HepG2 (cell line): ENCODE measurements around the gene SF3B6. TPM values are rescaled to one million over a fixed set of nuclear protein-coding genes. Genes with fewer than 3 reads are reported as not detected.

Experiments used
- ATAC-seq: fragments of 200-7000 bp; cut with Tn5 transposase; 3 replicates; pipeline ENCODE4 v1.9.1; 2020; ENCODE audit warnings: mild to moderate bottlenecking, moderate library complexity
- BruUV-seq: library from RNA; stranded (reverse); fragments of 400-500 nt; replicated peaks from 2 replicates; lab custom pipeline; 2021; lab: Mats Ljungman, UMichigan
- CTCF ChIA-PET: fragments of 300-600 bp; formaldehyde crosslinking; extraction: SDS; loops from one replicate; lab custom pipeline; 2021; ENCODE audit warnings: low total read pairs, inconsistent platforms, low intra/inter-chr PET ratio; lab: Yijun Ruan, JAX
- POLR2A ChIA-PET: fragments of 350-600 bp; sonication (Branson Sonifier 250); formaldehyde crosslinking; loops from one replicate; lab custom pipeline; 2020; ENCODE audit warnings: antibody characterized with exemption, inconsistent platforms; lab: Yijun Ruan, JAX
- DNase-seq: peaks from one replicate; pipeline ENCODE4 v3.0.0-alpha.2; 2015; ENCODE audit warnings: low spot score
- FAIRE-seq: peaks from 3 replicates; lab custom pipeline; 2011; peaks lifted over from hg19 to GRCh38; lab: Jason Lieb, UNC
- H2AFZ ChIP-seq: one replicate; pipeline ENCODE4 v1.6.1; 2011; ENCODE audit warnings: low read length, inconsistent platforms
- H3K27ac ChIP-seq: fragments of 300-600 bp; 3 replicates; pipeline ENCODE4 v1.8.0; 2011; ENCODE audit warnings: mixed run types, mild to moderate bottlenecking, mixed read lengths, low read length, inconsistent platforms; ENCODE audit not compliant: insufficient read depth; ENCODE audit errors: extremely low read length
- H3K27me3 ChIP-seq, 2 experiments: fragments of 200-600 bp in 1 of 2; 2 replicates in 1 of 2; 3 replicates in 1 of 2; pipeline versions ENCODE4 v1.6.0 to v1.8.0; 2011; ENCODE audit warnings: low read length in 2 of 2, mild to moderate bottlenecking in 2 of 2, moderate library complexity in 2 of 2, inconsistent platforms in 1 of 2; ENCODE audit not compliant: insufficient read depth in 2 of 2, control insufficient read depth in 1 of 2
- H3K36me3 ChIP-seq, 2 experiments: fragments of 200-600 bp in 1 of 2; replicated peaks in 1 of 2; 2 replicates in 1 of 2; 3 replicates in 1 of 2; pipeline versions ENCODE4 v1.5.1 to v1.8.0; 2011; ENCODE audit warnings: low read length in 2 of 2, inconsistent platforms in 1 of 2; ENCODE audit not compliant: insufficient read depth in 2 of 2, control insufficient read depth in 1 of 2
- H3K4me1 ChIP-seq: 2 replicates; pipeline ENCODE4 v1.5.1; 2012; ENCODE audit warnings: low read length, inconsistent platforms; ENCODE audit not compliant: insufficient read depth
- H3K4me2 ChIP-seq: 2 replicates; pipeline ENCODE4 v1.6.0; 2011; ENCODE audit warnings: low read depth, low read length, inconsistent platforms
- H3K4me3 ChIP-seq, 3 experiments: fragments of 200-600 bp in 1 of 3; sonication (generic), shearing (Covaris generic) in 1 of 3; replicated peaks in 1 of 3; 2 replicates each; pipeline ENCODE4 v1.5.1; 2011 to 2016; ENCODE audit warnings: low read length in 3 of 3, inconsistent platforms in 2 of 3, low read depth in 2 of 3, mild to moderate bottlenecking in 2 of 3, control low read depth in 1 of 3, mixed read lengths in 1 of 3; ENCODE audit not compliant: insufficient read depth in 1 of 3
- H3K79me2 ChIP-seq: one replicate; pipeline ENCODE4 v1.6.1; 2011; ENCODE audit warnings: low read length, inconsistent platforms; ENCODE audit not compliant: insufficient read depth
- H3K9ac ChIP-seq: 2 replicates; pipeline ENCODE4 v1.6.0; 2011; ENCODE audit warnings: mild to moderate bottlenecking, low read depth, low read length, inconsistent platforms; ENCODE audit not compliant: insufficient read depth
- H3K9me3 ChIP-seq: 2 replicates; pipeline ENCODE4 v1.5.1; 2012; ENCODE audit warnings: mild to moderate bottlenecking, low read length
- H4K20me1 ChIP-seq: 2 replicates; pipeline ENCODE4 v1.6.0; 2011; ENCODE audit warnings: inconsistent platforms, mild to moderate bottlenecking, low read length, moderate library complexity; ENCODE audit not compliant: insufficient read depth
- ARNT2 ChIP-seq: sonication (generic); formaldehyde crosslinking; IDR thresholded peaks from 2 replicates; pipeline ENCODE4 v1.8.0; 2022; ENCODE audit warnings: mild to moderate bottlenecking, low read depth, missing genetic modification reagents, moderate library complexity
- DMAP1 ChIP-seq: IDR thresholded peaks from 2 replicates; pipeline ENCODE4 v1.6.1; 2016
- HCFC1 ChIP-seq: fragments of 150-350 bp; IDR thresholded peaks from 2 replicates; pipeline ENCODE4 v1.6.1; 2014; ENCODE audit warnings: low read depth, low read length
- HNRNPLL ChIP-seq: fragments of 200-400 bp; formaldehyde crosslinking; IDR thresholded peaks from 2 replicates; pipeline ENCODE4 v1.6.1; 2017; ENCODE audit warnings: mild to moderate bottlenecking, low read depth, low read length; ENCODE audit not compliant: poor library complexity, severe bottlenecking
- KDM4B ChIP-seq: sonication (generic); formaldehyde crosslinking; IDR thresholded peaks from 2 replicates; pipeline ENCODE4 v1.4.0; 2020; ENCODE audit warnings: missing genetic modification reagents
- NR2F6 ChIP-seq, 2 experiments: IDR thresholded peaks; 2 replicates each; pipeline ENCODE4 v1.6.1; 2016; ENCODE audit warnings: antibody characterized with exemption in 1 of 2, mild to moderate bottlenecking in 1 of 2
- SRSF1 ChIP-seq: fragments of 200-400 bp; formaldehyde crosslinking; optimal IDR thresholded peaks from 2 replicates; pipeline ENCODE3; 2017; ENCODE audit warnings: mild to moderate bottlenecking, low read depth, low read length, moderate library complexity
- TARDBP ChIP-seq: sonication (generic); formaldehyde crosslinking; IDR thresholded peaks from 2 replicates; pipeline ENCODE4 v1.8.0; 2022; ENCODE audit warnings: mild to moderate bottlenecking, missing genetic modification reagents
- YEATS4 ChIP-seq: sonication (generic); formaldehyde crosslinking; IDR thresholded peaks from 2 replicates; pipeline ENCODE4 v1.4.0; 2020; ENCODE audit warnings: missing genetic modification reagents, borderline replicate concordance
- ZNF143 ChIP-seq: sonication (generic); formaldehyde crosslinking; IDR thresholded peaks from 2 replicates; pipeline ENCODE4 v1.4.0; 2020; ENCODE audit warnings: missing genetic modification reagents
- WGBS: methylation state at CpG from one replicate; pipeline ENCODE4 v1.1.6; 2017; ENCODE audit warnings: low lambda C conversion rate; 5-methylcytosine and 5-hydroxymethylcytosine counted together
- in situ Hi-C: cut with HindIII; loops from 2 replicates; pipeline ENCODE4 v1.10.0; 2017; ENCODE audit warnings: low pct_unique_long_range_greater_than_20kb; ENCODE audit not compliant: extremely low pct_ligation_motif_present
- intact Hi-C: fragments of 100-400 bp; cut with micrococcal nuclease; formaldehyde crosslinking; loops from one replicate; pipeline ENCODE4 v1.10.0; 2022; ENCODE audit not compliant: unreplicated experiment
- polyA plus RNA-seq, 8 experiments: library from polyadenylated mRNA; depleted of rRNA in 3 of 8; stranded (reverse) in 7 of 8; unstranded in 1 of 8; fragments of >200 nt; fragmentation: Illumina TruSeq in 4 of 8; extraction: Trizol in 4 of 8; gene quantifications; 2 replicates each; pipeline versions ENCODE4 v1.2.1 to v1.2.3, GENCODE V29; 2011 to 2016; ENCODE audit warnings: low read depth in 4 of 8, missing spikeins in 1 of 8, mixed read lengths in 1 of 8; ENCODE audit not compliant: insufficient read depth in 1 of 8
- total RNA-seq, 5 experiments: library from RNA; depleted of rRNA; stranded (reverse); fragments of >200 nt; fragmentation: Illumina TruSeq; extraction: Trizol; gene quantifications; 2 replicates each; pipeline ENCODE4 v1.2.3, GENCODE V29; 2016; ENCODE audit warnings: low read depth in 1 of 5
- TF ChIP-seq, protein P1 (sequence below): sonication (generic); formaldehyde crosslinking; conservative IDR thresholded peaks from 2 replicates; pipeline ENCODE4 v1.8.0; 2022; ENCODE audit warnings: missing genetic modification reagents
- TF ChIP-seq, protein P2 (sequence below): sonication (generic); formaldehyde crosslinking; IDR thresholded peaks from 2 replicates; pipeline ENCODE4 v1.8.0; 2022; ENCODE audit warnings: mild to moderate bottlenecking, missing genetic modification reagents, moderate library complexity
- TF ChIP-seq, protein P3 (sequence below): sonication (generic); formaldehyde crosslinking; IDR thresholded peaks from 2 replicates; pipeline ENCODE4 v1.4.0; 2020; ENCODE audit warnings: mild to moderate bottlenecking, missing genetic modification reagents, borderline replicate concordance
- TF ChIP-seq, protein P4 (sequence below): sonication (generic); formaldehyde crosslinking; IDR thresholded peaks from 2 replicates; pipeline ENCODE4 v1.8.1; 2023; ENCODE audit warnings: mild to moderate bottlenecking, missing genetic modification reagents
- TF ChIP-seq, protein P5 (sequence below): IDR thresholded peaks from 2 replicates; pipeline ENCODE4 v1.6.1; 2016; ENCODE audit warnings: low read depth
- TF ChIP-seq, protein P6 (sequence below): sonication (generic); formaldehyde crosslinking; IDR thresholded peaks from 2 replicates; pipeline ENCODE4 v1.5.0; 2020; ENCODE audit warnings: missing genetic modification reagents

Gene SF3B6
- total and polyA plus RNA-seq, 2 of the 13 experiments (the other 11 are each of a cell fraction or from before 2014, with no cell fraction given) = 177 to 182 TPM

DNA sequence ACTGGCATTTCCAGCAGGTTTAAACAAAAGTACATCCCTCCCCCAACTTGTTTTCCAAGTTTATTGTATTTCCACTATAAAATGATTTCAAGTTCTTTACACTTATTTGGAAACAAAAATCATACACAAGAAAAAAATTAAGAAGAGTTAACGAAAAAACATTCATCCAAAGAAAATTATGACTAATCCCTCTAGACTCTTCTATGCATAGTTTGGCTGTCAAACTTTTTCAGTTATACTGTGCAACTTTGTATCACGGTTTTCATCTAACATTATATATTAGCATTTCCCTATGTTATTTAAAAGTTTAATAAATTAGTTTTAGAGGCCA lies 29.6 kb downstream of the SF3B6 start:
- in situ Hi-C loops (no loop called here), intact Hi-C loops (loop anchor here (2.0 kb wide), 1 partner anchor 32 kb away; no protein-coding TSS in a partner anchor)
- 2% methylated on average over 2 of the region's 2 CpGs for WGBS
- peaks cover 53% of the 10 kb centered on the region for H3K4me1 ChIP-seq
- H3K27ac ChIP-seq = peak overlapping the region; percentile 90
- peak overlapping the region; percentile 84 for H3K4me2 ChIP-seq
- no peaks in the 10 kb centered on the region for H3K36me3 ChIP-seq
- POLR2A ChIA-PET = interaction anchor here (0.8 to 5.4 kb wide), 12 partner anchors 12 to 119 kb away, joined by 3 to 91 read pairs (median 16); partner anchors contain the start of genes ATAD2B, SF3B6, TP53I3 and UBXN2A
- no TSS peak for BruUV-seq
- no peak for DNase-seq
- peaks cover 36% of the 10 kb centered on the region for H3K79me2 ChIP-seq
- ATAC-seq = no peak
- FAIRE-seq = no peak
- H3K9me3 ChIP-seq = no peaks in the 10 kb centered on the region
- H4K20me1 ChIP-seq = no peaks in the 10 kb centered on the region
- no peaks in the 10 kb centered on the region; a peak in 2 of 5 replicates for H3K27me3 ChIP-seq
- CTCF ChIA-PET = no interaction called here
- peak overlapping the region; percentile 84 to 93 (median 88) for H3K4me3 ChIP-seq
- H2AFZ ChIP-seq = no peak overlapping the region
- peak overlapping the region; percentile 83 for H3K9ac ChIP-seq
- TF ChIP-seq, protein P1, sequence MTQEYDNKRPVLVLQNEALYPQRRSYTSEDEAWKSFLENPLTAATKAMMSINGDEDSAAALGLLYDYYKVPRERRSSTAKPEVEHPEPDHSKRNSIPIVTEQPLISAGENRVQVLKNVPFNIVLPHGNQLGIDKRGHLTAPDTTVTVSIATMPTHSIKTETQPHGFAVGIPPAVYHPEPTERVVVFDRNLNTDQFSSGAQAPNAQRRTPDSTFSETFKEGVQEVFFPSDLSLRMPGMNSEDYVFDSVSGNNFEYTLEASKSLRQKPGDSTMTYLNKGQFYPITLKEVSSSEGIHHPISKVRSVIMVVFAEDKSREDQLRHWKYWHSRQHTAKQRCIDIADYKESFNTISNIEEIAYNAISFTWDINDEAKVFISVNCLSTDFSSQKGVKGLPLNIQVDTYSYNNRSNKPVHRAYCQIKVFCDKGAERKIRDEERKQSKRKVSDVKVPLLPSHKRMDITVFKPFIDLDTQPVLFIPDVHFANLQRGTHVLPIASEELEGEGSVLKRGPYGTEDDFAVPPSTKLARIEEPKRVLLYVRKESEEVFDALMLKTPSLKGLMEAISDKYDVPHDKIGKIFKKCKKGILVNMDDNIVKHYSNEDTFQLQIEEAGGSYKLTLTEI (CRISPR knock-in tag) = no peak
- TF ChIP-seq NR2F6 (IDR thresholded peaks at IDR 0.05) (0 out of 2 replicates have a peak, but pooled peaks have one; percentile 4), NR2F6 (CRISPR knock-in tag; IDR thresholded peaks at IDR 0.05) (no peak), DMAP1 (no peak), HCFC1 (no peak), KDM4B (CRISPR knock-in tag) (no peak), TARDBP (CRISPR knock-in tag) (no peak), ARNT2 (CRISPR knock-in tag) (0 out of 2 replicates have a peak, but pooled peaks have one; percentile 2), SRSF1 (no peak), HNRNPLL (no peak), YEATS4 (peak; percentile 24; the same call in 1 of the 2 replicates), ZNF143 (CRISPR knock-in tag) (no peak)
- TF ChIP-seq, protein P2, sequence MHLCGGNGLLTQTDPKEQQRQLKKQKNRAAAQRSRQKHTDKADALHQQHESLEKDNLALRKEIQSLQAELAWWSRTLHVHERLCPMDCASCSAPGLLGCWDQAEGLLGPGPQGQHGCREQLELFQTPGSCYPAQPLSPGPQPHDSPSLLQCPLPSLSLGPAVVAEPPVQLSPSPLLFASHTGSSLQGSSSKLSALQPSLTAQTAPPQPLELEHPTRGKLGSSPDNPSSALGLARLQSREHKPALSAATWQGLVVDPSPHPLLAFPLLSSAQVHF (CRISPR knock-in tag) = no peak
- TF ChIP-seq, protein P3, sequence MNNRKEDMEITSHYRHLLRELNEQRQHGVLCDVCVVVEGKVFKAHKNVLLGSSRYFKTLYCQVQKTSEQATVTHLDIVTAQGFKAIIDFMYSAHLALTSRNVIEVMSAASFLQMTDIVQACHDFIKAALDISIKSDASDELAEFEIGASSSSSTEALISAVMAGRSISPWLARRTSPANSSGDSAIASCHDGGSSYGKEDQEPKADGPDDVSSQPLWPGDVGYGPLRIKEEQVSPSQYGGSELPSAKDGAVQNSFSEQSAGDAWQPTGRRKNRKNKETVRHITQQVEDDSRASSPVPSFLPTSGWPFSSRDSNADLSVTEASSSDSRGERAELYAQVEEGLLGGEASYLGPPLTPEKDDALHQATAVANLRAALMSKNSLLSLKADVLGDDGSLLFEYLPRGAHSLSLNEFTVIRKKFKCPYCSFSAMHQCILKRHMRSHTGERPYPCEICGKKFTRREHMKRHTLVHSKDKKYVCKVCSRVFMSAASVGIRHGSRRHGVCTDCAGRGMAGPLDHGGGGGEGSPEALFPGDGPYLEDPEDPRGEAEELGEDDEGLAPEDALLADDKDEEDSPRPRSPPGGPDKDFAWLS (CRISPR knock-in tag) = no peak
- TF ChIP-seq, protein P4, sequence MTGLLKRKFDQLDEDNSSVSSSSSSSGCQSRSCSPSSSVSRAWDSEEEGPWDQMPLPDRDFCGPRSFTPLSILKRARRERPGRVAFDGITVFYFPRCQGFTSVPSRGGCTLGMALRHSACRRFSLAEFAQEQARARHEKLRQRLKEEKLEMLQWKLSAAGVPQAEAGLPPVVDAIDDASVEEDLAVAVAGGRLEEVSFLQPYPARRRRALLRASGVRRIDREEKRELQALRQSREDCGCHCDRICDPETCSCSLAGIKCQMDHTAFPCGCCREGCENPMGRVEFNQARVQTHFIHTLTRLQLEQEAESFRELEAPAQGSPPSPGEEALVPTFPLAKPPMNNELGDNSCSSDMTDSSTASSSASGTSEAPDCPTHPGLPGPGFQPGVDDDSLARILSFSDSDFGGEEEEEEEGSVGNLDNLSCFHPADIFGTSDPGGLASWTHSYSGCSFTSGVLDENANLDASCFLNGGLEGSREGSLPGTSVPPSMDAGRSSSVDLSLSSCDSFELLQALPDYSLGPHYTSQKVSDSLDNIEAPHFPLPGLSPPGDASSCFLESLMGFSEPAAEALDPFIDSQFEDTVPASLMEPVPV = no peak
- TF ChIP-seq, protein P5, sequence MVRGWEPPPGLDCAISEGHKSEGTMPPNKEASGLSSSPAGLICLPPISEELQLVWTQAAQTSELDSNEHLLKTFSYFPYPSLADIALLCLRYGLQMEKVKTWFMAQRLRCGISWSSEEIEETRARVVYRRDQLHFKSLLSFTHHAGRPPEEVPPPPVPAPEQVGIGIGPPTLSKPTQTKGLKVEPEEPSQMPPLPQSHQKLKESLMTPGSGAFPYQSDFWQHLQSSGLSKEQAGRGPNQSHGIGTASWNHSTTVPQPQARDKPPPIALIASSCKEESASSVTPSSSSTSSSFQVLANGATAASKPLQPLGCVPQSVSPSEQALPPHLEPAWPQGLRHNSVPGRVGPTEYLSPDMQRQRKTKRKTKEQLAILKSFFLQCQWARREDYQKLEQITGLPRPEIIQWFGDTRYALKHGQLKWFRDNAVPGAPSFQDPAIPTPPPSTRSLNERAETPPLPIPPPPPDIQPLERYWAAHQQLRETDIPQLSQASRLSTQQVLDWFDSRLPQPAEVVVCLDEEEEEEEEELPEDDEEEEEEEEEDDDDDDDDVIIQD = no peak
- TF ChIP-seq, protein P6, sequence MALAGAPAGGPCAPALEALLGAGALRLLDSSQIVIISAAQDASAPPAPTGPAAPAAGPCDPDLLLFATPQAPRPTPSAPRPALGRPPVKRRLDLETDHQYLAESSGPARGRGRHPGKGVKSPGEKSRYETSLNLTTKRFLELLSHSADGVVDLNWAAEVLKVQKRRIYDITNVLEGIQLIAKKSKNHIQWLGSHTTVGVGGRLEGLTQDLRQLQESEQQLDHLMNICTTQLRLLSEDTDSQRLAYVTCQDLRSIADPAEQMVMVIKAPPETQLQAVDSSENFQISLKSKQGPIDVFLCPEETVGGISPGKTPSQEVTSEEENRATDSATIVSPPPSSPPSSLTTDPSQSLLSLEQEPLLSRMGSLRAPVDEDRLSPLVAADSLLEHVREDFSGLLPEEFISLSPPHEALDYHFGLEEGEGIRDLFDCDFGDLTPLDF = no peak
